Nephron progenitor cell (in vitro differentiated cells): ENCODE data around the gene CELF4.
A peak's percentile ranks its signal among the peaks of the same experiment; 100 is the strongest.

ENCODE experiments used
- DNase-seq: peaks from one replicate; pipeline ENCODE4 v3.0.0; 2021
- H3K27ac Mint-ChIP-seq: 2 replicates; pipeline ENCODE4 v1.8.0; 2021; ENCODE audit warnings: mild to moderate bottlenecking, moderate library complexity, mixed read lengths
- H3K27me3 Mint-ChIP-seq: 2 replicates; pipeline ENCODE4 v1.8.0; 2021; ENCODE audit warnings: mild to moderate bottlenecking, low read depth, mixed read lengths; ENCODE audit not compliant: poor library complexity
- H3K36me3 Mint-ChIP-seq: 2 replicates; pipeline ENCODE4 v1.8.0; 2021; ENCODE audit warnings: low read depth, mixed read lengths
- H3K4me1 Mint-ChIP-seq: 2 replicates; pipeline ENCODE4 v1.8.0; 2021; ENCODE audit warnings: mixed read lengths
- H3K4me3 Mint-ChIP-seq: 2 replicates; pipeline ENCODE4 v1.8.0; 2021; ENCODE audit warnings: mild to moderate bottlenecking, moderate library complexity, mixed read lengths
- H3K9me3 Mint-ChIP-seq: 2 replicates; pipeline ENCODE4 v1.8.0; 2021; ENCODE audit warnings: mild to moderate bottlenecking, moderate library complexity, mixed read lengths
- CTCF ChIP-seq: fragments of 200-600 bp; sonication (generic); IDR thresholded peaks from 2 replicates; pipeline ENCODE4 v1.5.0; 2021; ENCODE audit warnings: antibody characterized with exemption

Gene CELF4

GRCh38 chr18:37586656-37587225, 21.1 kb upstream of the CELF4 start:
- no peak for TF ChIP-seq CTCF
- peaks cover 34% of the 10 kb centered on the region for H3K27me3 Mint-ChIP-seq
- no peaks in the 10 kb centered on the region for H3K4me1 Mint-ChIP-seq
- H3K4me3 Mint-ChIP-seq = no peak overlapping the region
- no peak for DNase-seq
- no peak overlapping the region for H3K27ac Mint-ChIP-seq
- no peaks in the 10 kb centered on the region for H3K36me3 Mint-ChIP-seq
- no peaks in the 10 kb centered on the region for H3K9me3 Mint-ChIP-seq

- peaks cover 45% of the 10 kb centered on the region for H3K27me3 Mint-ChIP-seq
- no peaks in the 10 kb centered on the region for H3K9me3 Mint-ChIP-seq
- TF ChIP-seq CTCF = no peak
- no peak for DNase-seq
- no peak overlapping the region for H3K27ac Mint-ChIP-seq
- no peaks in the 10 kb centered on the region for H3K36me3 Mint-ChIP-seq
- no peaks in the 10 kb centered on the region for H3K4me1 Mint-ChIP-seq
- H3K4me3 Mint-ChIP-seq = no peak overlapping the region
Measured at GRCh38 chr18:37584952-37585695, 19.5 kb upstream of the CELF4 start.

GRCh38 chr18:37584217-37584616, 18.6 kb upstream of the CELF4 start:
- Mint-ChIP-seq H3K4me3 (no peak overlapping the region), H3K27ac (no peak overlapping the region), H3K27me3 (peaks cover 53% of the 10 kb centered on the region), H3K36me3 (no peaks in the 10 kb centered on the region), H3K4me1 (peaks cover 3% of the 10 kb centered on the region), H3K9me3 (no peaks in the 10 kb centered on the region)
- DNase-seq = no peak
- TF ChIP-seq CTCF = no peak

GRCh38 chr18:37582261-37582660, 16.7 kb upstream of the CELF4 start:
- peaks cover 9% of the 10 kb centered on the region for H3K4me1 Mint-ChIP-seq
- DNase-seq = no peak
- no peak overlapping the region for H3K4me3 Mint-ChIP-seq
- H3K27me3 Mint-ChIP-seq = peaks cover 72% of the 10 kb centered on the region
- no peaks in the 10 kb centered on the region for H3K36me3 Mint-ChIP-seq
- no peak overlapping the region for H3K27ac Mint-ChIP-seq
- H3K9me3 Mint-ChIP-seq = no peaks in the 10 kb centered on the region
- TF ChIP-seq CTCF = no peak

GRCh38 chr18:37578886-37579513, 13.4 kb upstream of the CELF4 start:
- DNase-seq = no peak
- no peaks in the 10 kb centered on the region for H3K9me3 Mint-ChIP-seq
- no peaks in the 10 kb centered on the region for H3K36me3 Mint-ChIP-seq
- H3K4me3 Mint-ChIP-seq = no peak overlapping the region
- peak; percentile 56 for TF ChIP-seq CTCF
- no peak overlapping the region for H3K27ac Mint-ChIP-seq
- H3K27me3 Mint-ChIP-seq = peaks cover 84% of the 10 kb centered on the region
- peaks cover 29% of the 10 kb centered on the region for H3K4me1 Mint-ChIP-seq
